ENCODE measurements around the gene DEUP1.
"Not testable (repeated sequence)": the region's sequence is repeated elsewhere in the genome, so short reads cannot be mapped to it uniquely, and the experiment has no call there.

Gene DEUP1

GRCh38 chr11:93361435-93361834, 30.9 kb downstream of the DEUP1 start:
- DNase-seq = no peak

- no peak for DNase-seq
Measured at GRCh38 chr11:93368022-93368421, 37.5 kb downstream of the DEUP1 start.

- no peak for DNase-seq
Measured at GRCh38 chr11:93370260-93370659, 39.7 kb downstream of the DEUP1 start.

GRCh38 chr11:93389737-93390136, 59.2 kb downstream of the DEUP1 start:
- no peak for DNase-seq

- no peak for DNase-seq
Measured at GRCh38 chr11:93392867-93393266, 62.3 kb downstream of the DEUP1 start.

- no peak for DNase-seq
Measured at GRCh38 chr11:93393386-93393785, 62.8 kb downstream of the DEUP1 start.

GRCh38 chr11:93394488-93394887, 63.9 kb downstream of the DEUP1 start:
- no peak for DNase-seq

GRCh38 chr11:93396316-93396715, 65.8 kb downstream of the DEUP1 start:
- DNase-seq = no peak

GRCh38 chr11:93403930-93404329, 73.4 kb downstream of the DEUP1 start:
- DNase-seq = no peak

GRCh38 chr11:93407777-93408401, 77.3 kb downstream of the DEUP1 start:
- DNase-seq = no peak

- DNase-seq = no peak
Measured at GRCh38 chr11:93410441-93410840, 79.9 kb downstream of the DEUP1 start.

- no peak for DNase-seq
Measured at GRCh38 chr11:93411705-93412104, 81.2 kb downstream of the DEUP1 start.

GRCh38 chr11:93432247-93432646, 101.7 kb downstream of the DEUP1 start:
- DNase-seq = no peak

- DNase-seq = not testable (repeated sequence)
Measured at GRCh38 chr11:93443232-93443631, 112.7 kb downstream of the DEUP1 start.

- DNase-seq = peak; percentile 12
Measured at GRCh38 chr11:93444617-93445073, 114.1 kb downstream of the DEUP1 start.

- no peak for DNase-seq
Measured at GRCh38 chr11:93458286-93458685, 127.7 kb downstream of the DEUP1 start.

- not testable (repeated sequence) for DNase-seq
Measured at GRCh38 chr11:93463666-93464065, 133.1 kb downstream of the DEUP1 start.

- DNase-seq = no peak
Measured at GRCh38 chr11:93464927-93465540, 134.5 kb downstream of the DEUP1 start.

GRCh38 chr11:93467054-93467453, 136.5 kb downstream of the DEUP1 start:
- DNase-seq = no peak

GRCh38 chr11:93468290-93468689, 137.7 kb downstream of the DEUP1 start:
- DNase-seq = no peak

GRCh38 chr11:93474123-93474522, 143.6 kb downstream of the DEUP1 start:
- DNase-seq = no peak

- DNase-seq = no peak
Measured at GRCh38 chr11:93476796-93477195, 146.3 kb downstream of the DEUP1 start.

GRCh38 chr11:93477684-93478234, 147.2 kb downstream of the DEUP1 start:
- DNase-seq = no peak

- DNase-seq = no peak
Measured at GRCh38 chr11:93478841-93479240, 148.3 kb downstream of the DEUP1 start.

GRCh38 chr11:93480256-93480655, 149.7 kb downstream of the DEUP1 start:
- no peak for DNase-seq
